Hematopoietic multipotent progenitor cell treated with erythropoietin and hydrocortisone succinate and interleukin-3 and kit ligand, for 6 days (in vitro differentiated cells): Measurements from ENCODE around the gene ZNF101.

Source experiments
- DNase-seq: peaks from one replicate; pipeline ENCODE4 v3.0.0-alpha.2; 2015

ZNF101 gene

GRCh38 chr19:19642506-19643157 is 26.0 kb upstream of the ZNF101 start:
- peak; percentile 42 for DNase-seq

GRCh38 chr19:19643158-19644053 is 25.2 kb upstream of the ZNF101 start, which contains the start of gene GMIP:
GMIP (minus strand) TSS chr19:19643657; CDS start chr19:19643529, 128 bp downstream.
- DNase-seq = peak; percentile 81

- DNase-seq = no peak
These were observed 24.6 kb upstream of the ZNF101 start for GRCh38 chr19:19644054-19644388.

- no peak for DNase-seq
These were observed 23.3 kb upstream of the ZNF101 start for GRCh38 chr19:19645233-19645870.

- DNase-seq = no peak
These were observed 21.4 kb upstream of the ZNF101 start for GRCh38 chr19:19647037-19647835.

- no peak for DNase-seq
These were observed 19.5 kb upstream of the ZNF101 start for GRCh38 chr19:19649155-19649554.

GRCh38 chr19:19649580-19649995 is 19.1 kb upstream of the ZNF101 start:
- no peak for DNase-seq

- no peak for DNase-seq
These were observed 18.3 kb upstream of the ZNF101 start for GRCh38 chr19:19650331-19650730.

GRCh38 chr19:19651076-19651475 is 17.6 kb upstream of the ZNF101 start:
- no peak for DNase-seq

GRCh38 chr19:19652482-19653295 is 15.9 kb upstream of the ZNF101 start:
- no peak for DNase-seq

GRCh38 chr19:19653597-19654147 is 15.0 kb upstream of the ZNF101 start:
- DNase-seq = no peak

- no peak for DNase-seq
These were observed 14.2 kb upstream of the ZNF101 start for GRCh38 chr19:19654441-19654840.

- no peak for DNase-seq
These were observed 13.5 kb upstream of the ZNF101 start for GRCh38 chr19:19655051-19655594.

GRCh38 chr19:19655641-19656343 is 12.8 kb upstream of the ZNF101 start:
- DNase-seq = no peak

GRCh38 chr19:19656451-19657396 is 11.9 kb upstream of the ZNF101 start:
- DNase-seq = no peak

- no peak for DNase-seq
These were observed 11.2 kb upstream of the ZNF101 start for GRCh38 chr19:19657397-19657783.

- no peak for DNase-seq
These were observed 8.9 kb upstream of the ZNF101 start for GRCh38 chr19:19659646-19660245.

GRCh38 chr19:19661141-19661674 is 7.4 kb upstream of the ZNF101 start:
- DNase-seq = no peak
